Activated CD4-positive, alpha-beta memory T cell treated with anti-CD3 and anti-CD28 coated beads, Interleukin-2, amount 10 ng/mL, durations not matched to agents 7 days and 5 days (primary cell): Measurements from ENCODE around the gene DOK3. TPM values are rescaled to one million over a fixed set of nuclear protein-coding genes. Genes with fewer than 3 reads are reported as not detected.
A peak's percentile ranks its signal among the peaks of the same experiment; 100 is the strongest.

ENCODE experiments used
- CTCF ChIA-PET: fragments of 350-600 bp; sonication (Branson Sonifier 250); formaldehyde crosslinking; loops from one replicate; lab custom pipeline; 2021; ENCODE audit warnings: antibody characterized with exemption, inconsistent platforms; lab: Charles Lee
- POLR2A ChIA-PET: fragments of 350-600 bp; sonication (Branson Sonifier 250); formaldehyde crosslinking; loops from one replicate; lab custom pipeline; 2021; ENCODE audit warnings: antibody characterized with exemption; lab: Charles Lee
- DNase-seq: peaks from one replicate; pipeline ENCODE4 v3.0.0-alpha.2; 2020
- H3K27ac Mint-ChIP-seq: one replicate; pipeline ENCODE4 v1.8.0; 2021; ENCODE audit warnings: mild to moderate bottlenecking, mixed read lengths
- H3K27me3 Mint-ChIP-seq: one replicate; pipeline ENCODE4 v1.8.0; 2021; ENCODE audit warnings: mixed read lengths
- H3K36me3 Mint-ChIP-seq: one replicate; pipeline ENCODE4 v1.8.0; 2021; ENCODE audit warnings: low read depth, mixed read lengths
- H3K4me1 Mint-ChIP-seq: one replicate; pipeline ENCODE4 v1.8.0; 2021; ENCODE audit warnings: mixed read lengths
- H3K4me3 Mint-ChIP-seq: one replicate; pipeline ENCODE4 v1.8.0; 2021; ENCODE audit warnings: mild to moderate bottlenecking, mixed read lengths
- H3K9me3 Mint-ChIP-seq: one replicate; pipeline ENCODE4 v1.8.0; 2021; ENCODE audit warnings: mixed read lengths
- total RNA-seq, 2 experiments: library from RNA; stranded (reverse); gene quantifications; one replicate each; pipeline ENCODE4 v1.2.3, GENCODE V29; 2021

DOK3 gene
- total RNA-seq, 2 experiments from 2014 or later: 2.4 TPM

DNA sequence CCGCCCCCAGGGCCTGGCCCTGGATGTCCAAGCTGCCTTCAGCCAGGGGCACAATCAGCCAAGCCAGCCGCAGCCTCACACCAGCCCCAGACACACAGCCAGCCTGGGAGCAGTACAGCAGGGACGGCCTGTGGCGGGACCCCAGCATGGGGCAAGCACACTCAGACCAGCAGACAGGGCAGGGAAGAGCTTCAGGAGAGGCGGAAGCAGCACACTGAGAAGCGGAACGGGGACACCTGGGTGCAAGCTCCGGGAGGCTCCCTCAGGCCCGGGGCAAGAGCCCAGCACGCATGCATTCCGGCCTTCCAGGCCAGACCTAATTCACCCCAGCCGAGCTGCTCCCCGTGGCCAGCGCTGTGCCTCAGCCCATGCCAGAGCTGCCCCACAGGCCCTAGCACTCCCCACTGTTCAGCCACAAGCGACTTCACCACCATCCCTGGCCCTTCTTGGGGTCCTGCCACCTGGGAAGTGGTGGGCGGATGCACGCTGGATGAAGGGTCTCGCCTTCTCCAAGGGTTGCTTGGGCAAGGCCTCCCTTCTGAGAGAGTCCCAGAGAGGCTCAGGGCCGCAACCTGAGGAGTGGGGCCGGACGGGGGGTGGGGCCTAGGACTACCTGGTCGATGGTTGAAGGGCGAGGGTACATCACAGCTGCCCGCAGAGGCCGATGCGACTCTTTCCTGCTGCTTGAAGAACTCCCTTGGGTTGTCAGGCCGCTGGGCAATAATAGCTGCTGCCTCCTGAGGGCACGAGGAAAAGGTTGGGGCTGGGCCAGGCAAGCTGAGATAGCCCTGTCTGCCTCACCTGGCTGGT is 49.6 kb downstream of the DOK3 start:
- no peak for DNase-seq
- peaks cover 28% of the 10 kb centered on the region for H3K4me1 Mint-ChIP-seq
- POLR2A ChIA-PET: no interaction called here
- no peak overlapping the region for H3K27ac Mint-ChIP-seq
- no peaks in the 10 kb centered on the region for H3K36me3 Mint-ChIP-seq
- no peaks in the 10 kb centered on the region for H3K9me3 Mint-ChIP-seq
- no peaks in the 10 kb centered on the region for H3K27me3 Mint-ChIP-seq
- CTCF ChIA-PET: interaction anchor here (1.3 to 8.5 kb wide), 3 partner anchors 56 to 147 kb away, joined by 4 to 188 read pairs (median 9); no protein-coding TSS in a partner anchor
- no peak overlapping the region for H3K4me3 Mint-ChIP-seq

DNA sequence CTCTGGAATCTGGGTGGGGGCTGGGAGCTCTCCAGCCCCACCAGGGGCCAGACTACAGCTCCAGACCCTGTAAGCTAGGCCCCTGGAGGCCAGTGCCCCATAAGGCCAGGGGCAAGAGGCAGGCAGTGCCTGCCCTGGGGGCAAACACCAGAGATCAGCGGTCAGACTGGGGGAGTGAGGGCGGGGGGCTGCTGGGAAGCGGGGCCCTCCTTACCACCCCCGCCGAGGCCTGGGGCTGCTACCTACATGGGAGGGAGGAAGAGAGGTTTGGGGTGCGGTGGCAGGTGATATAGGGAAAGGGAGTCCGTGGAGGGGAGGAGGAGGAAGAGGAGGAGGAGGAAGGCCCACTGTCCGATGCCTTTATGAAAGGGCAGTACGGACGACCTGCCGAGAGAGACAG is 50.3 kb downstream of the DOK3 start:
- no peak for DNase-seq
- H3K4me1 Mint-ChIP-seq: peaks cover 28% of the 10 kb centered on the region
- ChIA-PET POLR2A (no interaction called here), CTCF (interaction anchor here (1.6 to 8.5 kb wide), 2 partner anchors 55 to 69 kb away, joined by 9 to 188 read pairs; no protein-coding TSS in a partner anchor)
- no peak overlapping the region for H3K4me3 Mint-ChIP-seq
- H3K9me3 Mint-ChIP-seq: no peaks in the 10 kb centered on the region
- no peaks in the 10 kb centered on the region for H3K27me3 Mint-ChIP-seq
- H3K36me3 Mint-ChIP-seq: no peaks in the 10 kb centered on the region
- no peak overlapping the region for H3K27ac Mint-ChIP-seq

DNA sequence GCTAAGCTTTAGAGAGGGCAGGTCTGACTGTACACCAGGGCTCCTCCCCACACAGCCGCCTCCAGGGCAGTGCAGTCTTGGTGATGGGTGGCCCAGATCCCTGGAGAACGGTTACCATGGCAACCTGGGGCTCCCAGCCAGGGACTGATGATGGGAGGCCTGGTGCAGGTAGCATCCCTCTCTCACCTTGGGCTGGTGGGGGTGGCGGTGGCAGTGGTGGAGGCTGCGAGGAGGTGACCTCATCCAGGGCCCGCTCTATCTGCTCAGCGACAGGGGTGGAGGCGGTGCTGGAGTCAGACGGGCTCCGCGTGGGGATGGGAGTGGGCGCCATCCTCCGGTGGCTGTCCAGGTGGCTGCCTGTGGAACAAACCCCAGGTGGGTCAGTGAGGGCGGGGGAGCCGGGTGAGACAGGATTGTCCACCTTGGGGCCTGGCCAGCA is 50.7 kb downstream of the DOK3 start:
- H3K4me3 Mint-ChIP-seq: no peak overlapping the region
- no peaks in the 10 kb centered on the region for H3K36me3 Mint-ChIP-seq
- no peaks in the 10 kb centered on the region for H3K9me3 Mint-ChIP-seq
- ChIA-PET POLR2A (interaction anchor here (7.6 kb wide), 1 partner anchor 16 kb away, joined by 96 read pairs; the partner anchor contains the start of gene PRR7), CTCF (interaction anchor here (8.5 kb wide), 1 partner anchor 69 kb away, joined by 188 read pairs; no protein-coding TSS in a partner anchor)
- H3K27ac Mint-ChIP-seq: no peak overlapping the region
- peaks cover 32% of the 10 kb centered on the region for H3K4me1 Mint-ChIP-seq
- peaks cover under 1% of the 10 kb centered on the region for H3K27me3 Mint-ChIP-seq
- no peak for DNase-seq

DNA sequence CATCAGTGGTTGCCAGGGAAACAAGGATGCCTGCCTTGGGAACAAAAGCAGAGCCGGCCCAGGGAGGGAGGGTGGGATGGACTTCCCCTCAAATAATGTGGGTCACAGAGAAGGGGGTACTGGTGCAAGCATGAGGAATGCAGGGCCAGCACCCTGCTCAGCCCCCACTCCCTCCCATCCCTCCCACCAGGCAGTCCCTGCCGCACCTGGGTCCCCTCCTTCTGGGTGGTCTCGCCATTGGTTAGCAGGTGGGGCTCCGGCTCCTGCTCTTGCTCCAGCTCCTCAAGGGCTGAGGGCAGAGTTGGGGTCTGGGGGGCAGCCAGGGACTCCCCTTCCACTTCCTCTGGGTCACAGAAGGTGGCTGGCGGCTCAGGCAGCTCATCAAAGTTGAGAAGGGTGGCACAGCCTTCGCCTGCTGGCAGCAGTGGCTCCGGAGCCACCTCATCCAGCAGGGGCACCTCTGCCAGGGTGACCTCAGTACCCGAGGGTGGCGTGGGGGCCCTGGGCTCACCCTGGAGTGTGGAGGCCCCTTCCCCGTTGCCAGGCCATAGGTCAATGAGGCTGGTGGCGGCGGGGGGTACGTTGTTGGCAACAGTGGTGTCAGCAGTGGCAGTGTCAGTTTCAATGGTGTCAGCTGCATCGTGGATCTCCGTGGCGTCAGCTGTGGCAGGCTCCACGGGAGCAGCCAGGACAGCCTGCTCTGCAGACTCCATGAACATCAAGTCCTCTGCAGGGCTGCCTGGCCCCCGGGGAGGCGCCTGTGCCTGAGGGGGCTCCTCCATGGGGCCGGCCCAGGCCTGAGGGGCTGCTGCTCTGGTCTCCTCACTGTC is 51.6 kb downstream of the DOK3 start:
- peaks cover 37% of the 10 kb centered on the region for H3K4me1 Mint-ChIP-seq
- CTCF ChIA-PET: interaction anchor here (0.7 to 17.6 kb wide), 32 partner anchors 8 to 329 kb away, joined by 3 to 467 read pairs (median 4); partner anchors contain the start of genes F12, GRK6, LMAN2 and PDLIM7
- POLR2A ChIA-PET: interaction anchor here (1.0 to 7.6 kb wide), 6 partner anchors 15 to 68 kb away, joined by 3 to 96 read pairs (median 6); partner anchors contain the start of genes DBN1, GRK6 and PRR7

DNA sequence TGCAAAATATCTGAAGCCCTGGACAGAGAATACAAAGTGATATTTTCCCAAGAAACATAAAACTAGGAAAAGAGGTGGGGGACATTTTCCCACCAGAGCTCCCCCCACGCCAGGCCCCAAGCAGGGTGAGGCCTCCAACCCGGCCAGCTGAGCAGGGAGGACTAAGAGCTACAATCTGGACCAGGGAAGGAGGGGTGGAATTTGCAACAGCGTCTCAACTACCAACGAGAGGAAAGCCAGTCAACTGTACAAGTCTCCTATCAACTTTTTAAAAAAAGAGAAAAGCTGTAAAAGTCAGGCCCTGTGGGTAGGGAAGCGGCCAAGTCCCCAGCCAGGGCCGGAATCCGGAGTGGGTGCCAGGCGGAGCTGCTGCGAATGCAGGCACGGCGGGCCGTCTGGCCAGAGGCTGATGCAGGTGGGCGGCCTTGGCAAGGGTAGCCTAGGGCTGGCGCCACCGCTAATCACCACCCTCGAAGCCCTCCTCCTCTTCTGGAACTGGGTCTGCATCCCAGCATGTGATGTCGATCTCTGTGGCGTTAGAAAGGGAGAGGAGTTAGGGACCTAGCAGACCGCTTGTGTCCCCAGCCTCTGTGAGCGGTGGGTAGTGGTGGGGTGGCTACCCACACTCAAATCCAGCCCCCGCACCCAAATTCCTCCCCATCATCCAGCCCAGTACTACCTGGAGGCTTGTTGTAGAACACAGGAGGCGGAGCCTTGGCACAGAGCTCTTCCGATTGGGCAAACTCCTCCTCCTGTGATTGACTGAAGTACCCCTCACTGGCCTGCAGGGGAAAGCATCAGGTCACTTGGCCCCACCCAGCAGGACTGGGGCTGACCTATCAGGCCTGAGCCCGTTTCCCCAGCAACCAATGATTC is 52.4 kb downstream of the DOK3 start:
- ChIA-PET POLR2A (interaction anchor here (1.0 to 7.6 kb wide), 9 partner anchors 14 to 145 kb away, joined by 3 to 96 read pairs (median 6); partner anchors contain the start of genes DBN1, GRK6, MXD3 and PRR7), CTCF (interaction anchor here (0.6 to 17.6 kb wide), 39 partner anchors 8 to 328 kb away, joined by 3 to 467 read pairs (median 4); partner anchors contain the start of genes F12, GRK6, LMAN2 and PDLIM7)
- DNase-seq: peak; percentile 69
- Mint-ChIP-seq H3K27me3 (peaks cover 12% of the 10 kb centered on the region), H3K36me3 (no peaks in the 10 kb centered on the region), H3K4me3 (peak overlapping the region; percentile 52), H3K27ac (no peak overlapping the region), H3K4me1 (peaks cover 33% of the 10 kb centered on the region), H3K9me3 (no peaks in the 10 kb centered on the region)

More for the DNA sequence above, 51.6 kb downstream of the DOK3 start:
- peaks cover 7% of the 10 kb centered on the region for H3K27me3 Mint-ChIP-seq
- no peaks in the 10 kb centered on the region for H3K9me3 Mint-ChIP-seq
- DNase-seq: no peak
- no peak overlapping the region for H3K27ac Mint-ChIP-seq
- no peaks in the 10 kb centered on the region for H3K36me3 Mint-ChIP-seq
- H3K4me3 Mint-ChIP-seq: no peak overlapping the region

DNA sequence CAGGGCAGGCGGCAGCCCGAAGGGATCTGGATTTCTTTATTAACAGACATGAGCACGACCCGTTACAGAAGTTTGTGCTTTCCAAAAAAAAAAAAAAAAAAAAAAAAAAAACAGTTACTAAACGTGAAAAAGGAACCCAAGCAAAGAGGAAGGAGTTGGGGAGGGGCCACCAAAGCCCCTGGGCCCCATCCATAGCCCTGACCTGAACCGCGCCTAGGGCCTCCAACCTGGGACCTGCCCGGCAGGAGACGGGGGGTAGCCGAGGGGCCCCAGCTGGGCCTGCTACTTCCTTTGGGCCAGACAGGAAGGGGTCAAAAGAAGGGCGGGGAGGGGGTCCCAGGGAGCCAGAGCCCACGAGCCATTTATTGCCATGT is 53.0 kb downstream of the DOK3 start:
- Mint-ChIP-seq H3K27ac (no peak overlapping the region), H3K36me3 (no peaks in the 10 kb centered on the region), H3K27me3 (peaks cover 17% of the 10 kb centered on the region), H3K4me1 (peaks cover 31% of the 10 kb centered on the region), H3K9me3 (no peaks in the 10 kb centered on the region), H3K4me3 (peak overlapping the region; percentile 79)
- no peak for DNase-seq
- ChIA-PET POLR2A (interaction anchor here (1.1 to 7.6 kb wide), 9 partner anchors 13 to 323 kb away, joined by 3 to 96 read pairs (median 7); partner anchors contain the start of genes GRK6, MXD3, NSD1 and PRR7), CTCF (interaction anchor here (0.8 to 17.6 kb wide), 20 partner anchors 9 to 328 kb away, joined by 3 to 467 read pairs (median 4); partner anchors contain the start of genes F12, PDLIM7, PFN3 and PRR7)

DNA sequence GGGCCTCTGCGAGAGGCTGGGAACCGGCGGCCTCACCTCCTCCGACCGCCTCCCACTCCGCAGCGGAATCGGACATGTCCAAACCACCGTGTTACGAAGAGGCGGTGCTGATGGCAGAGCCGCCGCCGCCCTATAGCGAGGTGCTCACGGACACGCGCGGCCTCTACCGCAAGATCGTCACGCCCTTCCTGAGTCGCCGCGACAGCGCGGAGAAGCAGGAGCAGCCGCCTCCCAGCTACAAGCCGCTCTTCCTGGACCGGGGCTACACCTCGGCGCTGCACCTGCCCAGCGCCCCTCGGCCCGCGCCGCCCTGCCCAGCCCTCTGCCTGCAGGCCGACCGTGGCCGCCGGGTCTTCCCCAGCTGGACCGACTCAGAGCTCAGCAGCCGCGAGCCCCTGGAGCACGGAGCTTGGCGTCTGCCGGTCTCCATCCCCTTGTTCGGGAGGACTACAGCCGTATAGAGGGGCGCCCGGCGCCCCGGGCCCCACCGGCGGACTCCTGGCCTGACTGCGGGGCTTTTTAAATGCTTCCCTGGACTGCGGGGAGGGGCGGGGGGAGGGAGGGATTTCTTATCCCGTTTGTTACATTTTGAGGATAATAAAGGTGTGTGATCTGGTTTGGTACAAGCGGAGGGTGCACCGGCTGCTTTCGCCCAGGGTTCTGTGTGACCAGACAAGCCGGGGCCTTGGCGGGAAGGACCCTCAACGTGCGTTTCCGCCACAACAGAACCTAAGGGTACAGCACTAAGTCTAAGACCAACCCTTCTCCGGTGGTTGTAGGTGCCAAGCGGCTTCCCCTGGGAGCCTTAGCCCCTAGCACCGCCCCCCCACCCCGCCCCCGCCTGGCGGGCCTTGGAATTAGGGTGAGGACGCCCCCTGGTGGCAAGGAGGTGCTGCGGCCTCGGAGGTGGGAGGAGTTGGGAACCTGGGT is 53.7 kb downstream of the DOK3 start:
- H3K36me3 Mint-ChIP-seq: no peaks in the 10 kb centered on the region
- H3K4me1 Mint-ChIP-seq: peaks cover 27% of the 10 kb centered on the region
- H3K27ac Mint-ChIP-seq: peak overlapping the region; percentile 85
- peak overlapping the region; percentile 79 for H3K4me3 Mint-ChIP-seq
- ChIA-PET CTCF (interaction anchor here (0.6 to 17.6 kb wide), 40 partner anchors 8 to 155 kb away, joined by 3 to 467 read pairs (median 6); partner anchors contain the start of genes F12, GRK6, LMAN2 and MXD3), POLR2A (interaction anchor here (0.9 to 20.7 kb wide), 18 partner anchors 12 to 322 kb away, joined by 3 to 654 read pairs (median 7); partner anchors contain the start of genes DDX41, GRK6, LMAN2 and MXD3)
- H3K27me3 Mint-ChIP-seq: peaks cover 17% of the 10 kb centered on the region
- no peaks in the 10 kb centered on the region for H3K9me3 Mint-ChIP-seq
- peak; percentile 95 for DNase-seq

DNA sequence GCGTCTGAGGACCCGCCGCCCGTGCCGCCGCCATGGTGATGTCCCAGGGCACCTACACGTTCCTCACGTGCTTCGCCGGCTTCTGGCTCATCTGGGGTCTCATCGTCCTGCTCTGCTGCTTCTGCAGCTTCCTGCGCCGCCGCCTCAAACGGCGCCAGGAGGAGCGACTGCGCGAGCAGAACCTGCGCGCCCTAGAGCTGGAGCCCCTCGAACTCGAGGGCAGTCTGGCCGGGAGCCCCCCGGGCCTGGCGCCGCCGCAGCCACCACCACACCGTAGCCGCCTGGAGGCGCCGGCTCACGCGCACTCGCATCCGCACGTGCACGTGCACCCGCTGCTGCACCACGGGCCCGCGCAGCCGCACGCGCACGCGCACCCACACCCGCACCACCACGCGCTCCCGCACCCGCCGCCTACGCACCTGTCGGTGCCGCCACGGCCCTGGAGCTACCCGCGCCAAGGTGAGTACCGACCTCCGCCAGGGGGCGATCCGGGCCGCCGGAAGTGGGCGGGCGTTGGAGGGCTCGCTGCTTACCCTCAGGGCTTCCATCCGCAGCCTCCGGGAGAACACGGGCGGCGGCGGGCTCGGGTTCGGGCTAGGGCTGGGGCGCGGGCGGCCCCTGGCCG is 54.5 kb downstream of the DOK3 start:
- Mint-ChIP-seq H3K9me3 (no peaks in the 10 kb centered on the region), H3K27ac (peak overlapping the region; percentile 85), H3K36me3 (no peaks in the 10 kb centered on the region), H3K4me3 (peak overlapping the region; percentile 79), H3K27me3 (peaks cover 17% of the 10 kb centered on the region), H3K4me1 (peaks cover 27% of the 10 kb centered on the region)
- DNase-seq: peak; percentile 91
- ChIA-PET CTCF (interaction anchor here (0.6 to 17.6 kb wide), 41 partner anchors 8 to 341 kb away, joined by 3 to 467 read pairs (median 5); partner anchors contain the start of genes F12, GRK6, LMAN2 and MXD3), POLR2A (interaction anchor here (0.9 to 20.7 kb wide), 20 partner anchors 12 to 322 kb away, joined by 3 to 654 read pairs (median 7); partner anchors contain the start of genes DDX41, GRK6, LMAN2 and MXD3)

DNA sequence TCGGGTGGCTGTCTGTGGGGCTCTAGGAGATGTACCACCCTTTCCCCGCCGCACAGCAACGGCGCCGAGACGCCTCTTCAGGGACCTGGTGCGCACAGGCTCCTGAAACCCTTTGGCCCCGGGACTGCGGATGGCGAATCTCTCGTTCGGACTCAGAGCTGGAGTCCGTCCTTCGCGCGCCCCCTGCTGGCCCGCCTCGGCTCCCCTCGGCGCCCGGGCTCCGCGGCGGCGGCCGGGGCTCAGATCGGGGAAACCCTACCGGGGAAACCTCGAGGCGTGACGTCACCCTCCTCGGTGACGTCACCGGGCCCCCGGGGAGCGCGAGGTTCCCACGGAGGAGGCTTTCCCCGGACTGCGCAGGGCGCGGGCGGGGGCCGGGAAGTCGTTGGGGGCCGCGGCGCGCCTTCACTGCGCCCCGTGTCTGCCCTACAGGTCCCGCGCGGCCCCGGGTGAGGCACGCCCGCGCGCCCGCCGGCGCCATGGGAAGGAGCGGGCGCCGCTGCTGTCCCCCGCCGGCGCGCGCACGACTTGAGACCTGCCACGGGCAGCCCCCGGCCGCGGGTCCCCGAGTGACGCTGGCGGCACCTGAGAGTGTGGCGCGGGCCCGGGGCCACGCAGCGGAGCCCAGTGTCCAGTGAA is 55.1 kb downstream of the DOK3 start:
- Mint-ChIP-seq H3K9me3 (no peaks in the 10 kb centered on the region), H3K27ac (no peak overlapping the region), H3K27me3 (peaks cover 17% of the 10 kb centered on the region), H3K4me3 (peak overlapping the region; percentile 79), H3K4me1 (peaks cover 27% of the 10 kb centered on the region), H3K36me3 (no peaks in the 10 kb centered on the region)
- ChIA-PET POLR2A (interaction anchor here (1.2 to 20.7 kb wide), 18 partner anchors 11 to 321 kb away, joined by 3 to 654 read pairs (median 8); partner anchors contain the start of genes DDX41, GRK6, LMAN2 and MXD3), CTCF (interaction anchor here (0.5 to 17.6 kb wide), 39 partner anchors 9 to 341 kb away, joined by 3 to 467 read pairs (median 5); partner anchors contain the start of genes F12, GRK6, LMAN2 and MXD3)
- peak; percentile 94 for DNase-seq
